Measurements from ENCODE around the gene ZNF860.

The ZNF860 gene

GRCh38 chr3:31977736-31978135, 3.8 kb upstream of the ZNF860 start:
- no peaks in the 10 kb centered on the region for H3K27me3 ChIP-seq (replicated peaks)
- H3K36me3 ChIP-seq (replicated peaks) = no peaks in the 10 kb centered on the region
- no peak for DNase-seq
- TF ChIP-seq CTCF (IDR thresholded peaks at IDR 0.05; ENCODE audit: low read depth, low read length, missing control alignments) = no peak
- in situ Hi-C loops (cut with HindIII; ENCODE audit: low pct_ligation_motif_present, low sequenced_read_pairs) = no loop called here
- no peak overlapping the region for H3K27ac ChIP-seq
- no peak overlapping the region for H3K4me3 ChIP-seq (ENCODE audit: low read depth, low read length)

GRCh38 chr3:31978553-31978952, 3.0 kb upstream of the ZNF860 start:
- Histone ChIP-seq H3K4me3 (ENCODE audit: low read depth, low read length) (no peak overlapping the region), H3K27me3 (replicated peaks) (no peaks in the 10 kb centered on the region), H3K36me3 (replicated peaks) (no peaks in the 10 kb centered on the region), H3K27ac (no peak overlapping the region)
- in situ Hi-C loops (cut with HindIII; ENCODE audit: low pct_ligation_motif_present, low sequenced_read_pairs) = no loop called here
- TF ChIP-seq CTCF (IDR thresholded peaks at IDR 0.05; ENCODE audit: low read depth, low read length, missing control alignments) = no peak
- DNase-seq = no peak

DNA sequence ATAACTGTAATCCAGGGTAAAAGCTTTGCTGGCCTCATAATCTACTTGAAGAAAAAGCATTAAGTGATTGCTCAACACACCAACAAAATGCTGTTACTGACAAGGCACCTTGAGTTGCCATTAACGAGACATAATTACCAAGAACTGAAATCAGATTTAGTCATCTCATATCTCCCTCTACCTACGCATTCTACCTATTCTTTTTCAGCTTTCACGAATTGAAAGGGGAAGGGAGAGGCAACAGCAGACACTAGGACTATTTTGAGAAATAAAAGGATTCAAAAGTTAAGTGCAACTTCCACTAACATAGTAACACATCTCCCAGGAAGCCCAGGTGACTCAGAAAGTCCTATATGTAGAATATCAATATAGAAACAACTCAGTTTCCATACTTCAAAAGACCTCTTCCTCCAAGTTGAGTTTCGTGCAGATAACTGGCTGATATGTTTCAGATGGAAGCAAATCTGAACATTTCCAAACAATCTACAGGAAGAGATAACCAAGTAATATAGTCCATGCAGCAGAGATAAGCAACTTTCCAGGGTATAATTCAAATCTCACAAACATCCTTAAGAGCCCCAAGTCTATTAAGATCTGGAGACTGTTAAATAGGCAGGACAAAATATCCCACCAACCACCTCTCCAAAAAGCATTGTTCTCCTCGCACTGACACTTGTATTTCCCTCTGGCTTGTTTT, 2.4 kb upstream of the ZNF860 start:
- H3K4me3 ChIP-seq (ENCODE audit: low read depth, low read length) = no peak overlapping the region
- no peak for DNase-seq
- TF ChIP-seq CTCF (IDR thresholded peaks at IDR 0.05; ENCODE audit: low read depth, low read length, missing control alignments) = no peak
- H3K36me3 ChIP-seq (replicated peaks) = no peaks in the 10 kb centered on the region
- no peak overlapping the region for H3K27ac ChIP-seq
- in situ Hi-C loops (cut with HindIII; ENCODE audit: low pct_ligation_motif_present, low sequenced_read_pairs) = no loop called here
- H3K27me3 ChIP-seq (replicated peaks) = no peaks in the 10 kb centered on the region

- peak; percentile 6 for TF ChIP-seq CTCF (IDR thresholded peaks at IDR 0.05; ENCODE audit: low read depth, low read length, missing control alignments)
- no peaks in the 10 kb centered on the region for H3K36me3 ChIP-seq (replicated peaks)
- in situ Hi-C loops (cut with HindIII; ENCODE audit: low pct_ligation_motif_present, low sequenced_read_pairs) = no loop called here
- peak overlapping the region; percentile 86 for H3K4me3 ChIP-seq (ENCODE audit: low read depth, low read length)
- peak overlapping the region; percentile 66 for H3K27ac ChIP-seq
- H3K27me3 ChIP-seq (replicated peaks) = no peaks in the 10 kb centered on the region
- no peak for DNase-seq
These were observed 882 bp upstream of the ZNF860 start for GRCh38 chr3:31980530-31981205.

DNA sequence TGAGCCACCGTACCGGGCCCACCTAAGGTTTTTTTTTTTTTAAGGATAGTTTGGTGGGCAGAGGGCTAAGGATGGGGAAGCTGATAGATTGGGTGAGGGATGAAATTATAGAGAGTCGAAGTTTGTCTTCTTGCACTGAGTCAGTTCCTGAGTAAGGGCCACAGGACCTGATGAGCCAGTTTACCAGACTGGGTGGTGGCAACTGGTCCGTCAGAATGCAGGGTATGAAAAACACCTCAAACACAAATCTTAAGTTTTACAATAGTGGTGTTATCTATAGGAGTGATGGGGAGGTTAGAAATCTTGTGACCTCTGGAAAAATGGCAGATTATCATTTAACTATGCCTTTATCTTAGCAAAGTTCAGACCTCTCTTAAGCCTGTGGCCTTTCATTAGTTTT, 2.8 kb downstream of the ZNF860 start:
- in situ Hi-C loops (cut with HindIII; ENCODE audit: low pct_ligation_motif_present, low sequenced_read_pairs) = no loop called here
- no peaks in the 10 kb centered on the region for H3K27me3 ChIP-seq (replicated peaks)

More for the DNA sequence above, 2.8 kb downstream of the ZNF860 start:
- TF ChIP-seq CTCF (IDR thresholded peaks at IDR 0.05; ENCODE audit: low read depth, low read length, missing control alignments) = no peak
- no peak for DNase-seq
- Histone ChIP-seq H3K27ac (no peak overlapping the region), H3K4me3 (ENCODE audit: low read depth, low read length) (no peak overlapping the region), H3K36me3 (replicated peaks) (no peaks in the 10 kb centered on the region)
